GM21717 (cell line): Measurements from ENCODE around the gene DNM1.

Experiments used
- ATAC-seq: cut with Tn5 transposase; IDR thresholded peaks from one replicate; pipeline ENCODE4 v1.9.1; 2021; ENCODE audit warnings: mild to moderate bottlenecking, moderate library complexity; ENCODE audit not compliant: unreplicated experiment

The DNM1 gene

GRCh38 chr9:128203024-128203706, at the start of gene DNM1:
DNM1 (plus strand) TSS chr9:128203379; CDS start chr9:128203471, 92 bp downstream.
- ATAC-seq, result peak; percentile 65

GRCh38 chr9:128153947-128154695, 49.1 kb upstream of the DNM1 start:
- ATAC-seq, result no peak

- no peak for ATAC-seq
Observed at GRCh38 chr9:128155736-128156500, 47.3 kb upstream of the DNM1 start.

GRCh38 chr9:128159522-128159783, 43.7 kb upstream of the DNM1 start:
- no peak for ATAC-seq

GRCh38 chr9:128159784-128160602, 43.2 kb upstream of the DNM1 start, which contains the start of gene BBLN:
BBLN (plus strand) TSS chr9:128160265; CDS start chr9:128160408, 143 bp downstream.
- peak; percentile 73 for ATAC-seq

GRCh38 chr9:128160603-128160987, 42.6 kb upstream of the DNM1 start:
- ATAC-seq, result no peak

- no peak for ATAC-seq
Observed at GRCh38 chr9:128161215-128161902, 41.8 kb upstream of the DNM1 start.

- no peak for ATAC-seq
Observed at GRCh38 chr9:128162215-128163026, 40.8 kb upstream of the DNM1 start.

- no peak for ATAC-seq
Observed at GRCh38 chr9:128163027-128163515, 40.1 kb upstream of the DNM1 start.

GRCh38 chr9:128163523-128164306, 39.5 kb upstream of the DNM1 start:
- no peak for ATAC-seq

- no peak for ATAC-seq
Observed at GRCh38 chr9:128164307-128164885, 38.8 kb upstream of the DNM1 start.

GRCh38 chr9:128166169-128166568, 37.0 kb upstream of the DNM1 start:
- no peak for ATAC-seq

GRCh38 chr9:128167209-128167608, 36.0 kb upstream of the DNM1 start:
- no peak for ATAC-seq

- no peak for ATAC-seq
Observed at GRCh38 chr9:128168731-128169308, 34.4 kb upstream of the DNM1 start.

GRCh38 chr9:128169492-128169891, 33.7 kb upstream of the DNM1 start:
- no peak for ATAC-seq

GRCh38 chr9:128169925-128170324, 33.3 kb upstream of the DNM1 start:
- ATAC-seq, result no peak

GRCh38 chr9:128174062-128174461, 29.1 kb upstream of the DNM1 start:
- ATAC-seq, result no peak

GRCh38 chr9:128175102-128175563, 28.0 kb upstream of the DNM1 start:
- no peak for ATAC-seq
